Transverse colon (tissue), 4 donors: ENCODE data around the gene ITGA11.

Source experiments
- POLR2AphosphoS5 ChIP-seq, 3 donors: sonication (generic); formaldehyde crosslinking; IDR thresholded peaks; one replicate each; pipeline ENCODE4 v1.6.1; 2016; ENCODE audit warnings: antibody characterized with exemption in 3 of 3
- TF ChIP-seq, protein P1 (sequence below), 5 experiments: fragments of 200-600 bp in 3 of 5; fragments of 450-650 bp in 2 of 5; sonication (generic) in 3 of 5; IDR thresholded peaks; 1 replicate in 2 of 5; 2 replicates in 3 of 5; pipeline ENCODE4 v1.5.1; 2016 to 2017; ENCODE audit warnings: antibody characterized with exemption in 5 of 5, inconsistent platforms in 3 of 5, mild to moderate bottlenecking in 2 of 5, moderate library complexity in 1 of 5

- TF ChIP-seq, protein P1, sequence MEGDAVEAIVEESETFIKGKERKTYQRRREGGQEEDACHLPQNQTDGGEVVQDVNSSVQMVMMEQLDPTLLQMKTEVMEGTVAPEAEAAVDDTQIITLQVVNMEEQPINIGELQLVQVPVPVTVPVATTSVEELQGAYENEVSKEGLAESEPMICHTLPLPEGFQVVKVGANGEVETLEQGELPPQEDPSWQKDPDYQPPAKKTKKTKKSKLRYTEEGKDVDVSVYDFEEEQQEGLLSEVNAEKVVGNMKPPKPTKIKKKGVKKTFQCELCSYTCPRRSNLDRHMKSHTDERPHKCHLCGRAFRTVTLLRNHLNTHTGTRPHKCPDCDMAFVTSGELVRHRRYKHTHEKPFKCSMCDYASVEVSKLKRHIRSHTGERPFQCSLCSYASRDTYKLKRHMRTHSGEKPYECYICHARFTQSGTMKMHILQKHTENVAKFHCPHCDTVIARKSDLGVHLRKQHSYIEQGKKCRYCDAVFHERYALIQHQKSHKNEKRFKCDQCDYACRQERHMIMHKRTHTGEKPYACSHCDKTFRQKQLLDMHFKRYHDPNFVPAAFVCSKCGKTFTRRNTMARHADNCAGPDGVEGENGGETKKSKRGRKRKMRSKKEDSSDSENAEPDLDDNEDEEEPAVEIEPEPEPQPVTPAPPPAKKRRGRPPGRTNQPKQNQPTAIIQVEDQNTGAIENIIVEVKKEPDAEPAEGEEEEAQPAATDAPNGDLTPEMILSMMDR (IDR thresholded peaks at IDR 0.05) = no peak
- no peak for TF ChIP-seq POLR2AphosphoS5 (IDR thresholded peaks at IDR 0.05)
These were observed 141.2 kb downstream of the ITGA11 start for GRCh38 chr15:68290715-68291114.
